HepG2 (cell line): ENCODE measurements around the gene OR6S1. TPM values are rescaled to one million over a fixed set of nuclear protein-coding genes. Genes with fewer than 3 reads are reported as not detected.

Experiments
- BRCA1 ChIP-seq: sonication (generic); formaldehyde crosslinking; IDR thresholded peaks from 2 replicates; pipeline ENCODE4 v1.4.0; 2020; ENCODE audit warnings: missing genetic modification reagents
- CSRNP1 ChIP-seq: sonication (generic); formaldehyde crosslinking; IDR thresholded peaks from 2 replicates; pipeline ENCODE4 v1.8.1; 2023; ENCODE audit warnings: mild to moderate bottlenecking, missing genetic modification reagents
- FOXA1 ChIP-seq, 2 experiments: fragments of 450-650 bp in 1 of 2; sonication (generic) in 1 of 2; formaldehyde crosslinking in 1 of 2; IDR thresholded peaks; 2 replicates each; pipeline versions ENCODE4 v1.4.0 to v1.6.1; 2016 to 2020; ENCODE audit warnings: missing genetic modification reagents in 1 of 2
- HBP1 ChIP-seq: IDR thresholded peaks from 2 replicates; pipeline ENCODE4 v1.6.1; 2016; ENCODE audit warnings: low read depth, control low read depth
- MLX ChIP-seq: IDR thresholded peaks from 2 replicates; pipeline ENCODE4 v1.6.1; 2016
- MTF2 ChIP-seq: sonication (generic); formaldehyde crosslinking; IDR thresholded peaks from 2 replicates; pipeline ENCODE4 v1.5.0; 2020; ENCODE audit warnings: missing genetic modification reagents, borderline replicate concordance
- MXD1 ChIP-seq: sonication (generic); formaldehyde crosslinking; IDR thresholded peaks from 2 replicates; pipeline ENCODE4 v1.4.0; 2020; ENCODE audit warnings: mild to moderate bottlenecking, missing genetic modification reagents
- NAIF1 ChIP-seq: sonication (generic); formaldehyde crosslinking; IDR thresholded peaks from 2 replicates; pipeline ENCODE4 v1.5.0; 2020; ENCODE audit warnings: mild to moderate bottlenecking, missing genetic modification reagents, borderline replicate concordance
- PATZ1 ChIP-seq: sonication (generic); formaldehyde crosslinking; IDR thresholded peaks from 2 replicates; pipeline ENCODE4 v1.4.0; 2020; ENCODE audit warnings: missing genetic modification reagents
- PHF21A ChIP-seq: sonication (generic); formaldehyde crosslinking; IDR thresholded peaks from 2 replicates; pipeline ENCODE4 v1.5.0; 2020; ENCODE audit warnings: mild to moderate bottlenecking, missing genetic modification reagents
- POGK ChIP-seq: sonication (generic); formaldehyde crosslinking; conservative IDR thresholded peaks from 2 replicates; pipeline ENCODE4 v1.8.0; 2022; ENCODE audit warnings: mild to moderate bottlenecking, moderate library complexity, missing genetic modification reagents
- RBM22 ChIP-seq: fragments of 200-400 bp; formaldehyde crosslinking; optimal IDR thresholded peaks from 2 replicates; pipeline ENCODE3; 2017; ENCODE audit warnings: mild to moderate bottlenecking, low read length, moderate library complexity
- RXRB ChIP-seq: IDR thresholded peaks from 2 replicates; pipeline ENCODE4 v1.6.1; 2016; ENCODE audit warnings: borderline replicate concordance, missing genetic modification reagents, missing compliant biosample characterization
- SCMH1 ChIP-seq: sonication (generic); formaldehyde crosslinking; IDR thresholded peaks from 2 replicates; pipeline ENCODE4 v1.9.0; 2021; ENCODE audit warnings: missing genetic modification reagents, mild to moderate bottlenecking, borderline replicate concordance
- TRIM24 ChIP-seq: sonication (generic); formaldehyde crosslinking; IDR thresholded peaks from 2 replicates; pipeline ENCODE4 v1.8.0; 2022; ENCODE audit warnings: mild to moderate bottlenecking, missing genetic modification reagents
- YY1 ChIP-seq: IDR thresholded peaks from 2 replicates; pipeline ENCODE4 v1.6.1; 2011; ENCODE audit warnings: low read length, low read depth, moderate library complexity, mild to moderate bottlenecking; ENCODE audit not compliant: insufficient read depth, insufficient replicate concordance
- ZFP36L1 ChIP-seq: sonication (generic); formaldehyde crosslinking; IDR thresholded peaks from 2 replicates; pipeline ENCODE4 v1.8.0; 2022; ENCODE audit warnings: mild to moderate bottlenecking, missing genetic modification reagents, moderate library complexity
- ZNF235 ChIP-seq: sonication (generic); formaldehyde crosslinking; IDR thresholded peaks from 2 replicates; pipeline ENCODE4 v1.8.1; 2023; ENCODE audit warnings: mild to moderate bottlenecking, missing genetic modification reagents, borderline replicate concordance
- ZNF24 ChIP-seq: fragments of 450-650 bp; IDR thresholded peaks from 2 replicates; pipeline ENCODE4 v1.6.1; 2017; ENCODE audit warnings: antibody characterized with exemption, mild to moderate bottlenecking
- ZNF382 ChIP-seq: sonication (generic); formaldehyde crosslinking; IDR thresholded peaks from 2 replicates; pipeline ENCODE4 v1.5.0; 2020; ENCODE audit warnings: missing genetic modification reagents, mild to moderate bottlenecking, borderline replicate concordance
- ZNF775 ChIP-seq: sonication (generic); formaldehyde crosslinking; IDR thresholded peaks from 2 replicates; pipeline ENCODE4 v1.4.0; 2020; ENCODE audit warnings: missing genetic modification reagents, mild to moderate bottlenecking, moderate library complexity, borderline replicate concordance
- polyA plus RNA-seq, 8 experiments: library from polyadenylated mRNA; depleted of rRNA in 3 of 8; stranded (reverse) in 7 of 8; unstranded in 1 of 8; fragments of >200 nt; fragmentation: Illumina TruSeq in 4 of 8; extraction: Trizol in 4 of 8; gene quantifications; 2 replicates each; pipeline versions ENCODE4 v1.2.1 to v1.2.3, GENCODE V29; 2011 to 2016; ENCODE audit warnings: low read depth in 4 of 8, missing spikeins in 1 of 8, mixed read lengths in 1 of 8; ENCODE audit not compliant: insufficient read depth in 1 of 8
- total RNA-seq, 5 experiments: library from RNA; depleted of rRNA; stranded (reverse); fragments of >200 nt; fragmentation: Illumina TruSeq; extraction: Trizol; gene quantifications; 2 replicates each; pipeline ENCODE4 v1.2.3, GENCODE V29; 2016; ENCODE audit warnings: low read depth in 1 of 5

OR6S1 gene
- total and polyA plus RNA-seq, 2 of the 13 experiments (the other 11 are each of a cell fraction or from before 2014, with no cell fraction given) = 0.09 TPM; not detected in 1

GRCh38 chr14:20671597-20672283, 30.2 kb upstream of the OR6S1 start (continued):
- TF ChIP-seq YY1 = no peak
- no peak for TF ChIP-seq ZNF775 (CRISPR knock-in tag)
- TF ChIP-seq MXD1 (CRISPR knock-in tag) = no peak
- no peak for TF ChIP-seq ZNF382 (CRISPR knock-in tag)
- TF ChIP-seq ZNF235 (CRISPR knock-in tag) = no peak
- TF ChIP-seq PHF21A (CRISPR knock-in tag) = no peak
- no peak for TF ChIP-seq ZFP36L1 (CRISPR knock-in tag)
- TF ChIP-seq CSRNP1 (CRISPR knock-in tag) = no peak
- no peak for TF ChIP-seq TRIM24 (CRISPR knock-in tag)
- no peak for TF ChIP-seq HBP1 (CRISPR knock-in tag)
- TF ChIP-seq POGK (CRISPR knock-in tag) = no peak
- no peak for TF ChIP-seq RBM22
- no peak for TF ChIP-seq ZNF24
- TF ChIP-seq PATZ1 (CRISPR knock-in tag) = peak; percentile 35; the same call in 1 of the 2 replicates
- no peak for TF ChIP-seq NAIF1 (CRISPR knock-in tag)
- TF ChIP-seq RXRB (CRISPR knock-in tag) = peak; percentile 94
- TF ChIP-seq FOXA1 (IDR thresholded peaks at IDR 0.05) = 0 out of 2 replicates have a peak, but pooled peaks have one; percentile 59
- TF ChIP-seq FOXA1 (CRISPR knock-in tag; IDR thresholded peaks at IDR 0.05) = peak; percentile 88
- TF ChIP-seq BRCA1 (CRISPR knock-in tag) = no peak
- TF ChIP-seq MTF2 (CRISPR knock-in tag) = no peak
- TF ChIP-seq MLX = peak; percentile 31; the same call in 1 of the 2 replicates
- TF ChIP-seq SCMH1 (CRISPR knock-in tag) = no peak
